HG03066 (cell line): ENCODE measurements around the gene SLC9A1.

Experiments
- ATAC-seq: cut with Tn5 transposase; IDR thresholded peaks from one replicate; pipeline ENCODE4 v1.9.1; 2021; ENCODE audit warnings: low read depth; ENCODE audit not compliant: unreplicated experiment

Gene SLC9A1

DNA sequence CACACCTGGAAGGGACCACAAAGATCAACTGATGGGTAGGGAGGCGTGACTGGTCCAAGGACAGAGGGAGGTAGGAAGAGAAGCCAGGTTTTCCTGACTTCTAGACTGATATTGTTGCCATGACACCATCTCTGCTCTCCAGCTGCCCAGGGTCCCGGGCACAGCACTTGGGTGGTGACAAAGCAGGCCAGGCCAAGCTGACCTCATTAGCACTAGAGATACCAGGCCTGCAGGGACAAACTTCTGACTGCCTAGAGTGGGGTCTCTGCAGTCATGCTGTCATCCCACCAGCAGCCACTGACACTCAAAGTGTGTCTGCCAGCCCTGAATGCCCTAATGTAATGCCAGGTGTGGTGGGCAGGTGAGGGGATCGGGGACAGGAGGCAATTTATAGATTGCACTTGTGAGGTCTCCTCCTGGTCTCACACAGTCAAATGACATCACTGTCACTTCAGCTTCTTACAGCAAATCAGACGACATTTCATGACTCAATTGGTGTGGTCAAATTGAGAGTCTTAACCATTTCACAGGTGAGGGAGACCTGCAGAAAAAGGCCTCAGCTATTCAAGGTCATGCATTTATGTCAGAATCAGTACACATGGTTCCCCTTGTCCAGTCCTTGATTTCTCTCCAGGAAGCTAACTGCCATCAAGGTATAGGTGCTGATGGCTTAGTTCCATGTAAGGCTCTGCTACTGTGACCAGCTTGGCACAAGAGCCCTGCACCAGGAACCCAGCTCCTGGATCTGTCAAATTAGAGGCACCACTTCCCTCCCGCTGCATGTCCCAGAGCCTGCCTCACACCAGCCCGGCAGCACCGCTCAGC is 2.7 kb downstream of the SLC9A1 start:
- ATAC-seq, result no peak

DNA sequence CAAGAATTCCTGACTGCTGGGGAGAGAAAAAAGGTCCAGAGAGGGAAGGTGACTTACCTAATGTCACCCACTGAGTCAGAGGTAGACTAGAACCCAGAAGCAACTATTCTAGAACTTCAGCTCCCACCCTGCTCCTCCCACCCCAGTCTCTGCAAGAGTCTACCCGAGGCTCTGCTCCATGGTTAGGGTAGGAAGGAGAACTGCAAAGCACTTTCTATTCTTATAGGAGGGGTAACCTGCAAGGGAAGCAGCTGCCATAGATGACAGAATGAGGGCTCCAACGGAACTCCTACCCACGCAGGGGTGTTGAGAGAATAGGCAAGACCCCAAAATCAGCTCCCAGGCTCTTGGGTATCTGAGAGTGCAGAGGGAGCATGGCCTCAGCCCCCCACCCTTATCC is 4.3 kb downstream of the SLC9A1 start:
- no peak for ATAC-seq

DNA sequence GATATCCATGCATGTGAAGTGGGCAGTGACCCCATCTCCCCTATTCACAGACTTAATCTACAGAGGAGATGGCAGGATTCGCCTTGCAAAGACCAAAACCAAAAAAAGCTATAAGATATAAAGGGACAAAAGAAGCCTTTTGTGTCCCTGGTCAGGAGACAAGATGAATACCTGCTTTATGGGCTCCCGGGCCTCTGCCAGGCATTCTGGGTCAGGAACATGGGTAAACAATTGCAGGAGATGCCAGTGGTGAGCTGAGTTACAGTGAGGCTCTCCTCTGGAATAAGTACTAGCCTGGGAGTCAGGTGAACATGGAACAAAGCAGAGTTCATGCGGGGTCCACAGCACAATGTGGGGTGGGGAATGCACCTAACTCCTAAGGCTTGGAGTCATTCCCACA is 4.7 kb downstream of the SLC9A1 start:
- no peak for ATAC-seq

DNA sequence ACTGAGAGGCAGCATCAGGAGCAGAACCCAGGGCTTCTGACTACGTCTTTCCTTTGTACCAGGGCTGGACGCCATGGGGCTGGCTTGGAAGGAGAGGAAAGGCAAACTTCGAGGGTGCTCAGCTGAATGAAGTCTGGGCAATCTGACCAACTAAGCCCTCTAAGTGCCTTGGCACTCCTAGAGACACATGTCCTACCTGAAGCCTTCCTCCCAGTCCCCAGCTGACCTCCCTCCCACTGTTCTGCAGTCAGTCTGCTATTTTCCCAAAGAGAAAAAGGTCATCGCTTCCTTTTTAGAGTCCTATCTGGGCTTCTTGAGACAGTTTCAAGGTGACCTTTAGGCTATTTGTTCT is 5.2 kb downstream of the SLC9A1 start:
- no peak for ATAC-seq

DNA sequence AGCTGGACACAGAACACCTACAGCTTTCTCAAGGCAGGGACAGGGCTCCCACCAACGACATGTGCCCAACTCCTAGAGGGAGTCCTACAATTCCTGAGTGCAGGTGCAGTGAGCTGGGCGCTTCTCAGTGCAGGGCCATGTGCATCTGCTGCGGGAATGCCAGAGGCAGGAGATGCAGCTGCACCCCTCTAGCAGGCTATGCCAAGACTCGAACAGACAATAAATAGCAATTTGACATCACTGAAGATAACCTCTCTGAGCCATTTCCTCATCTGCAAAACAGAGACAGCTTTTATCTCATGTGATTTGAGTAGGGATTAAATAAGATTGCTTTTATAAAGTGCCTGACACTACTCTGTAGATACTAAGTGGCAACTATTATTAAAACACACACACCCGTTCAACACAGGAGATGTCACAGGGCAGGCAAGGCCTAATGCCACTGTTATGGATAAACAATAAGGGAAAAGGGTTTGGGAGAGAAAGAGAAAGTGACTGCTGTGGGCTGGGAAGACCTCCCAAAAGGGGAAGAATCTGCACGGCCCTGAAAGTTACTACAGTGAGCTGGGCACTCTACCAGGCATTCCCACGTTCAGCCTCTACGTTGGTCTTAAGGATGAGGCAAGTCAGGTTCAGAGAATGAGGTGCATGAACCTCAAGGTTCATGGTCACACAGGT is 5.7 kb downstream of the SLC9A1 start:
- no peak for ATAC-seq

DNA sequence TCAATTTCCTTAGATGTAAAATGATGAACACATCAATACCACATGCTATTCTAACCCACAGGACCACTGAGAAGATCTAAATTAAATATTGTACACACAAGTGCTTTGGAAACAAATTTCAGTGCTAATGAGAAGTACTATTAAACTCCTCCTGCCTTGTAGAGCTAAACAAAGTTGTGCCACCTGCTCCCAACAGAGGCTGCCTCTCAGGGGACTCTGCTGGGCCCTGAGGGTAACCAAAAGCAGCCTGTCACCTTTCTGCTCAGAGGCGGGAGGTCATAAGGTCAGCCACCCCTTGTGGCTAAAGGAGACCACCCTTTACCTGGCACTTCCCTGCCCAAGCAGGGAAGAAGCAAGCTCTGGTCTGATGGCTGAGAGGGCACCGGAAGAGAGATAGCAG is 6.3 kb downstream of the SLC9A1 start:
- no peak for ATAC-seq

DNA sequence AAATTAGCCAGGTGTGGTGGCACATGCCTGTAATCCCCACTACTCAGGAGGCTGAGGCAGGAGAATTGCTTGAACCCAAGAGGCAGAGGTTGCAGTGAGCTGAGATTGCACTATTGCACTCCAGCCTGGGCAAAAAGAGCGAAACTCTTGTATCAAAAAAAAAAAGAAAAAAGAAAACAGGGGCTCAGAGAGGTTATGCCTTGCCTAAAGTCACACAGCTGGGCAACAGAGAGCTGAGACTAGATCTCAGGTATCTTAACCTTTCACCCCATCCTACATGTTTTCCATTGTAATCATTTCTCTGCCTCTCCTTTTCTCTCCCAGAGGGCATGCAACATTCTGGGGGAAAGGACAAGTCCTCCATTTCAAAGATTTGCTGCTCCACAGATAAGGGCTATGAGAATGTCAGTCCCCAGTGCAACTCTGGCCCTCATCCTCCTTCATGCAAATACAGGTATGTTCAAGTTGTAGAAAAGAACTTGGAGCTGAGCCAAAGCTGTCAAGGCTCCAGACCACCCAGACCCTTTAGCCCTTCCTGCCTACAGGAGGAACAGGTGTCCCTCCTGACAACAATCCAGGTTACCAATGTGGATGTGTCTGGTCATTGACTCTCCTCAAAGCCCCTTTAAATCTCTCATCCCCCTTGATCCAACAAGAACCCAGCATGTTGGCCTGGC is 6.9 kb downstream of the SLC9A1 start:
- ATAC-seq, result no peak

DNA sequence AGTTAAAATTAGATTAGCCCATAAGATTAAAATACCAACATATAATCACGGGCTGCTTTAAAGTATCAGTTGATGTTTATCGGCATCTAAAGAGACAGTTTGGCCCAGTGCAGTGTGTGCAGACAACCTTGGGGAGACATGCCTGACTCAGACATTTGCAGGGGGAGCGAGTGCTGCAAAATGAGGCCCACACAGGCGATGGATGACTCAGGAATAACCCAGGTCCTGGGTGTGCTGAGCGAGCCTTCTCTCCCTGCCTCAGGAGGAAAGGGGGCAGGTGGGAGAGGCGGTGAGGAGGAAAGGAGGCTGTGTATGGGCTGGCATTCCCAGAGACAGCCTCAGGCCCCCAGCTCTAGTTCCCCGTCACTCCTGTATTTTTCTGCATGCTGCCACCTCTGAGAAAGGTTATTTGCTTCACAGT is 9.0 kb downstream of the SLC9A1 start:
- ATAC-seq, result no peak

DNA sequence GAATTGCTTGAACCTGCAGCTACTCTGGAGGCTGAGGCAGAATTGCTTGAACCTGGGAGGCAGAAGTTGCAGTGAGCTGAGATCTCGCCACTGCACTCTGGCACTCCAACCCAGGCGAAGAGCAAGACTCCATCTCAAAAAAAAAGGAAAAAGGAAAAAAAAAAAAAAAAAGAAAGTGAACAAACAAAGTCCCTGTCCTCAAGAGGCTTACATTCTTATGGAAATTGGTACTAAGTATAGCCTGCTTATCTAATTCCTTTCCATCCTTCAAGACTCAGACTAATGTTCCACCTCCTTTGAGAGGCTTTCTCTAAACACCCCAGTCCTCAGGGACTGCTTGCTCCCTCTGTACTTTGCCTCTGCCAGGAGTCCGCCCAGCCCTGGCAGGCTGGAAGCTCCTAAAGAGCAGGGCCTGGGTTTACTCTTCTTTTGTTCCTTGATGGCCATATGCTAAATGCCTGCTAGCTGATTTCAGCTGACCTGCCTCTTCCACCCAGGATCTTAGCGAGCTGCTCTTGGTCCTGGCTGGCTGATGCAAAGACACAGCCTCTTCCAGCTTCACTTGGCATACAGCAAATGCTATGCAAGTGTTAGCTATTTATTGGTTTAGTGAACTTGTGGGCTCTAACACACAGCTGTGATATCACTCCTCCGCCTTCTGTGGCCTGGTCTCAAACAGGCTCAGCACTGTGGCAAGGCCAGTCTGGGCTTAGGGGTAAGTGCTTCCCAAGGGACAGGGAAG is 9.8 kb downstream of the SLC9A1 start:
- no peak for ATAC-seq

DNA sequence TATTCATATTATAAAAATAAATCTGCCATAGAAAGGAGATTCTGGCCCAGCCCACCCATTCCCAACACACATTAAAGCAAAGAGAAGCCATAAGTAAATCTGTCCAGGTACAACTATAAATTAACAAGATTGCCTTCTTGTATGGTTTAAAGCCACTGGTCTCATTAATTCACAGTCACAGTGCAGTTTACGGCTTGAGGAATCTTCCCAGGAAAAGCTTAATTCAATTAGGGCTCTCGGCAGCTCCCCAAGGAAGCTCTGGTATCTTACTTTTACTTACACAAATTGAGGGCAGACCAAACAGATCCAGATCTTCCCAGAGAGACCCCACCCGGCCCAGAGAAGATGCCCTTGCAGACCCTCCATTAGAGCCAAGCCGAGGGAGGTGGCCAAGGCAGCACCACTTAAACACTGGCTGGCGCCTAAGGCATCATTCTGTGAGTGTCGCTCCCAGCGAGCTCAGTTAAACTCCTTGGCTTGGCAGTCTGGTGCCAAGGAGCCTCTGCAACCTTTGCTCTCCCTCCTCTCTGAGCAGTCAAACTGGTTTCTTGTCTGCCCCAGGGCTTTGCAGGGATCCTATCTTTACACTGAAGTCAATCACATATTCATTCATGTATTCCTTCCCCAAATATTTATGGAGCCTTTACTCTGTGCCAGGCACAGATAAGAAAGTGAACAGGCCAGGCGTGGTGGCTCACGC is 10.7 kb downstream of the SLC9A1 start:
- no peak for ATAC-seq

DNA sequence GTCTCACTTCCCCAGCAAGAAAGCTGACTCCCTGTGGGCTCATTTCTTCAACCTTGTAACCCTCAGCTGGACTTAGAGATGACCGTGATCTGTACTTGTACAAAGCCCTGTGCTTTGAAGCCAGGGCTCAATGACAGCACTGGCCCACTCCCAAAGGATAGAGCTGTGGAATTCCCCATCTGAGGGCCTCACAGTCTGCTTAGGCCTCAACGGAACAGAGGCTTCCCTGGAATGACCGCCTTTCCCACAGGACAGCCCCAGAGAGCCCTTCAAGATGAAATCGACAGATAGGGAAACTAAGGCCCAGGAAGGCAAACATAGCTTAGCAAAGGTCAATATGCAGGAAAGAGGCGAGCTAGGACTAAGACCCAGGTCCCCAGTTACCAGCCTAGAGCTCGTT is 11.5 kb downstream of the SLC9A1 start:
- ATAC-seq, result no peak

DNA sequence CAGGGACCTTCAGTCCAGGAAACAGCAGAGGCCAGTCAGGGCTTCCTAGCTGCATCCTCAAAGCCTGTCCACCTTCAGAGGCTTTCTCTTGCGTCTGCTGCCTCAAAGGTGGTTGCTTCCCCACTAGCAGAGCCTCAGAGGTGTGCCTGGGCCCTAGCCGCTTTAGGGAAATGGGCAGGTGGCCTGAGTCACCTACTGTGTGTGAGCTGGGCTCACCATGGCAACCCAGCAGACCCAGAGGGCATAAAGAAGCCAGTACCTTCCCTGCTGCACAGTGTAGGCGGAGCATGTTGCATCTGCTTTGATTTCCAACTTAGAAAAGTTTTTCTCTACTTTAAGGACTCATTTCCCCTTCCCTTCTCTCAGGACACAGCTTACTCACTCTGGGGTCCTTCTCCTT is 12.5 kb downstream of the SLC9A1 start:
- no peak for ATAC-seq

DNA sequence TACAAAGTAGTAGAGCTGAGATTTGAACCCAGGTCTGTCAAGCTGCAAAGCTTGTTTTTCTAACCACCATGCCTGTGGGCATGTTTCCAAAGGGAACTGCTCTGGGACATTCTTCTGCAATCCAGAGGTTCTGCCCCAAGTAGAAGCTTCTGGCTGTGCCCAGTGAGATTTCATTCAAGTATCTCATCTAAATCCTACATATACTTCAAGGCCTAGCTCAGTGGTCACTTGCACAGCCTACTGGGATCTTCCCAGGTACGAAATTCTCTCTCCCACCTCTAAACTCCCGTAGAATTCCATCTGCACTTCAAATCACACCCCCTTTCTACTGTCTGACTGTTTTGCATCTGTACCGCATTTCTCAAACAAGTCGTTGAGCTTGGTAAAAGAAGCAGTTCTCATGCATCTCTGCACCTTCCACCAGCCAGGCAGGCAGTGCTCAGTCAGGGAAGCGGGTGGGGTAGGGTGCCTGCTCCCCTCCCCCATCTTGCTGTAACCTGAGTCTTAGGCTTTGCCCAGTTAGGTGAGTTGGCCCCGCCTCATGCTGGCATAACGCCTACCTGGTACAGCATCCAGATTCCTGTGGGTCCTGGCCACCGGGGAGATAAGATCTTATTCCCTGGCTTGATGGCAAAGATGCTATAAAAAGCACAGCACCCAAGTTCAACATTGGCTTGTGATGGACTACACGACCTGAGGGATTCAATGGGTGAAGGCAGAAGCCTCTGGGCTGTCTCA is 13.5 kb downstream of the SLC9A1 start:
- ATAC-seq, result no peak

DNA sequence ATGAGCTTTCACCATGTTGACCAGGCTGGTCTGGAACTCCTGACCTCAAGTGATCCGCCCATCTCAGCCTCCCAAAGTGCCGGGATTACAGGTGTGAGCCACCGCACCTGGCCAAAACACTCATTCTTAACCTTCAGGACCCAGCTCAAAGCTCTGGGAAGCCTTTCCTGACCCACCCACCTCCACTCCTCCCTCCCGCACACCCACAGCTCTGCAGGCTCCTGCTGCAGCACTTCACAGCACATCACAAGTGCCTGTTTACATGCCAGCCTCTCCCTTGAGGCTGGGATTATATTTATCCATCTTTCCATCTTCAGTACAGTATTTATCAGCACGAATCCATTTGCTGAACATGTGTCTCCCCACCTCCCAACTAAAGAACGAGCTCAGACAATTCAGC is 14.9 kb downstream of the SLC9A1 start:
- ATAC-seq, result no peak

DNA sequence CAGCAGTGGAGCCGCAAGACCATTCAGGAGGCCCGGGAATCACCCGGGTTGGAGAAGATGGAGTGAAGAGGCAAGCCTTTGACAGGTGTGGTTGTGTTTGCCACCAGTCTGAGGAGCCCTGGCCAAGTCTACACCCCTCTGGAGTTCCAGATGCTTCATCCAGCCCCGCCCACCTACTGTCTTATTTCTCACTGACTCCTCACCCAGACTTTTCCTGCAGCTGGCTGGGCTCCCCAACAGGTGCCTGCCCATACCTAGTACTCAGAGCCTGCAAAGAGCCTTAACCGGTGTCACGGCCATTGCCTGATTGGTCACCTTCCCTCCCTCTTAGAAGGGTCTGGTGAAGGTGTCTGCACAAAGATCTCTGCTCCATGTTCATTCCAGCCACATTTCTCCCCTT is 16.0 kb downstream of the SLC9A1 start:
- ATAC-seq, result no peak

DNA sequence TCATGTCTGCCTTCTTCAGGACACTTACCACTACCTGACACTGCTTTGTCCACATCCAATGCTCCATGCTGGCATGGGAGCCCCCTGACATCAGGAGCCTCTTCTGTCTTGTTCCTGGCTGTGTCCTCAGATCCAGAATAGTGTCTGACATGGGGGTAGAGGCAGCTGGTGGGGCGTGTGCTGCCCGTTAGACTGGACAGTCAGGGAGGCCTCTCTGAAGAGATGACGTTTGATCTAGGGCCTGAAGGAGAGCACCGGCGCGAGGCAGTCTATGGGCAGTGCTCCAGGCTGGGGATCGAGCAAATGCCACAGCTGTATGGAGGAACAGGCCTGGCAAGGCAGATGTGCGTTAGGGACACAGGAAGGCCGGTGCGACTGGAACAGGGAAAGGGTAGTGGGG is 16.6 kb downstream of the SLC9A1 start:
- ATAC-seq, result no peak

DNA sequence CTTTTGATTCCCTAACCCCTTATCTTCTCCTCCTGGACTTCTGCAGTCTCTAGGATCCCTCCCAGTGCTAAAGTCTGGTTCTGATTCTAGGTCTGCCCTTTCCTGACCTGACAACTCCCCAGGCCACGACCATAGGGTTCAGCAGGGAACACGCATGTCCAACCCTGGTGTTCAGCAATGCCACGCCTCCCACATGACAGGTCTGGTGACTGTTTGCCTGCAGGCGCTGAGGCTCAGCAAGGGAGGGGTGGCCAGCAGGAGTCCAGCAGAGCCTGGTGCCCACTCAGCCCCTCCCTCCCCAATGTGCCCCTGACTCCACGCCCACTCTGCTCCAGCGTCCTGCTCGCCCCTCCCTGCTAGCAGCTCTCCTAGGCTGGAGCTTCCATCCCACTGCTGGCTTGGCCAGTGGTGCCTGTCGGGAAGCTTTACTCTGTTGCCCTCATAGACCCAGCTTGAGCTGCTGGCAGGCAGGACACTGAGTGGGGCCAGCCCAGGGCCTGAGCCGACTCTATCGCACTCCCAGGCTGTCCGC is 17.3 kb downstream of the SLC9A1 start:
- no peak for ATAC-seq

DNA sequence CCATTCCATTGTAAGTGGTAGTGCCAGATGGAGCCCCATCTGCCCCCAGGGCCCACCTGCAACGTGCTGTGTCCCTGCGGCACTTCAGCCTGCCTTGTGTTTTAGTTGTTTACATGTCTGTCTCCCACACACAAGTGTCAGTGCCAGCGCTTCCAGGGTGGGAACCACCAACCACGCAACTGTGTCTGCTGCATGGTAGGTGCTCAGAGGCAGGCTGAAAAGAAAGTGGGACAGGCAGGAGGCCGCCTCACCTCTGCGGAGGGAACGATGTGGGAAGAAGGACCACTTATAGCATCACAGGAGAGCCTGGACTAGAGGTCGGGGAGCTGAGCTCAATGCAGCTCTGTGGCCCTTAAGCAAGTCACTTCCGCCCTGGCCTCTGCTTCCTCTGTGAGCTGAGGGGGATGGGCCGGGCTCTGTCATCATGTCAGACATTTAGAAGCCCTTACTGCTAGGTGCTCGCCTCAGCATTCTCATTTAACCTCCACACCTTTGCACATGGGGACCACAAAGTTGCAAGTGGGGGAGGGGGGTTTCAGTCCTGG is 17.9 kb downstream of the SLC9A1 start:
- ATAC-seq, result no peak

DNA sequence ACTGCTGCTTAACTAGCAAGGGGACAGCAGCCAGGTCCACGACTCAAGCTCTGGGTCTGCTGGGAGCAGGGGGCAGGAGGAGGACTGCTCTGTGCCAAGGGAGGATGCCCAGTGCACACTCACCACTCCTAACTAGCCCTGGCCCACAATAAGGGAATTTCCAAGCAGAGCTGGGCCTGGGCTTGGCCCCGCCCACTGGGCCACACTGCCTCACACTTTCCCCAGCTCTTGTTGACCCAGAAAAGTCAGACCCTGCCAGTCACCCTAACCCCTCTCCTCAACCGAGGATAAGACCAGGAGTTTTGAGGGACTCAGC is 18.7 kb downstream of the SLC9A1 start:
- ATAC-seq, result no peak
